Activated T-cell treated with anti-CD3 and anti-CD28 coated beads for 24 hours (primary cell): ENCODE measurements around the gene BLZF1.
A peak's percentile ranks its signal among the peaks of the same experiment; 100 is the strongest.
"Not testable (repeated sequence)": the region's sequence is repeated elsewhere in the genome, so short reads cannot be mapped to it uniquely, and the experiment has no call there.

Source experiments
- DNase-seq: peaks from one replicate; pipeline ENCODE4 v3.0.0-alpha.2; 2020; ENCODE audit warnings: low read depth

BLZF1 gene

GRCh38 chr1:169361281-169361680 lies 6.7 kb upstream of the BLZF1 start:
- DNase-seq: no peak

GRCh38 chr1:169363046-169363730 lies 4.8 kb upstream of the BLZF1 start:
- DNase-seq: no peak

- DNase-seq: no peak
These were observed 3.0 kb upstream of the BLZF1 start for GRCh38 chr1:169364948-169365347.

- no peak for DNase-seq
These were observed 804 bp upstream of the BLZF1 start for GRCh38 chr1:169367096-169367685.

- DNase-seq: no peak
These were observed 393 bp downstream of the BLZF1 start for GRCh38 chr1:169368406-169368769.

GRCh38 chr1:169371404-169371803 lies 3.4 kb downstream of the BLZF1 start:
- DNase-seq: no peak

GRCh38 chr1:169381162-169381561 lies 13.2 kb downstream of the BLZF1 start:
- no peak for DNase-seq

- no peak for DNase-seq
These were observed 15.5 kb downstream of the BLZF1 start for GRCh38 chr1:169383449-169383848.

- DNase-seq: no peak
These were observed 19.4 kb downstream of the BLZF1 start for GRCh38 chr1:169387399-169387798.

GRCh38 chr1:169390303-169390702 lies 22.3 kb downstream of the BLZF1 start:
- DNase-seq: no peak

GRCh38 chr1:169392406-169392805 lies 24.4 kb downstream of the BLZF1 start:
- no peak for DNase-seq

GRCh38 chr1:169395955-169396354 lies 28.0 kb downstream of the BLZF1 start:
- no peak for DNase-seq

GRCh38 chr1:169402578-169402977 lies 34.6 kb downstream of the BLZF1 start:
- DNase-seq: not testable (repeated sequence)

GRCh38 chr1:169408340-169408739 lies 40.3 kb downstream of the BLZF1 start:
- DNase-seq: not testable (repeated sequence)

GRCh38 chr1:169414952-169415351 lies 47.0 kb downstream of the BLZF1 start:
- no peak for DNase-seq

GRCh38 chr1:169421309-169421708 lies 53.3 kb downstream of the BLZF1 start:
- no peak for DNase-seq

- DNase-seq: no peak
These were observed 58.2 kb downstream of the BLZF1 start for GRCh38 chr1:169426174-169426705.

GRCh38 chr1:169427081-169427641 lies 59.2 kb downstream of the BLZF1 start, which contains the start of gene CCDC181:
CCDC181 (minus strand) TSS chr1:169427474; CDS start chr1:169424927, 2,547 bp downstream.
- DNase-seq: peak; percentile 48
